GM12878 (cell line): ENCODE results near the gene FMOD. TPM values are rescaled to one million over a fixed set of nuclear protein-coding genes. Genes with fewer than 3 reads are reported as not detected.

Experiments
- ATAC-seq: fragments of 200-7000 bp; cut with Tn5 transposase; 3 replicates; pipeline ENCODE4 v1.9.1; 2020; ENCODE audit warnings: mild to moderate bottlenecking, moderate library complexity
- BruUV-seq: library from RNA; stranded (reverse); fragments of 400-500 nt; replicated peaks from 2 replicates; lab custom pipeline; 2021; lab: Mats Ljungman, UMichigan
- CTCF ChIA-PET: fragments of 300-600 bp; sonication (Branson Sonifier 250); formaldehyde crosslinking; extraction: SDS; loops from one replicate; lab custom pipeline; 2021; ENCODE audit warnings: inconsistent platforms; lab: Yijun Ruan, JAX
- POLR2A ChIA-PET: fragments of 350-600 bp; formaldehyde crosslinking; extraction: SDS; loops from one replicate; lab custom pipeline; 2021; ENCODE audit warnings: inconsistent platforms; lab: Charles Lee
- RAD21 ChIA-PET: fragments of 300-600 bp; sonication (Branson Sonifier 250); formaldehyde crosslinking; loops from one replicate; lab custom pipeline; 2023; ENCODE audit warnings: antibody characterized with exemption; ENCODE audit not compliant: unreplicated experiment; lab: Charles Lee
- SMC1A ChIA-PET: fragments of 300-600 bp; sonication (Branson Sonifier 250); formaldehyde crosslinking; loops from one replicate; lab custom pipeline; 2023; ENCODE audit not compliant: unreplicated experiment, uncharacterized antibody; lab: Charles Lee
- DNase-seq: peaks from one replicate; pipeline ENCODE4 v3.0.0-alpha.2; 2011; ENCODE audit warnings: low read depth, low spot score
- FAIRE-seq: peaks from 3 replicates; lab custom pipeline; 2011; peaks lifted over from hg19 to GRCh38; lab: Jason Lieb, UNC
- H2AFZ ChIP-seq: 2 replicates; pipeline ENCODE4 v1.6.0; 2011; ENCODE audit warnings: low read depth, low read length, control low read depth; ENCODE audit not compliant: control insufficient read depth
- H3K27ac ChIP-seq: 2 replicates; pipeline ENCODE4 v1.5.1; 2011; ENCODE audit warnings: control low read depth; ENCODE audit not compliant: control insufficient read depth, insufficient read depth
- H3K27me3 ChIP-seq, 2 experiments: replicated peaks in 1 of 2; 2 replicates each; pipeline versions ENCODE4 v1.6.0 to v1.6.1; 2011; ENCODE audit warnings: low read length in 1 of 2; ENCODE audit not compliant: control insufficient read depth in 2 of 2, insufficient read depth in 2 of 2
- H3K36me3 ChIP-seq, 2 experiments: 2 replicates each; pipeline ENCODE4 v1.5.1; 2011; ENCODE audit warnings: low read length in 1 of 2; ENCODE audit not compliant: control insufficient read depth in 2 of 2, insufficient read depth in 2 of 2
- H3K4me1 ChIP-seq: 2 replicates; pipeline ENCODE4 v1.6.1; 2011; ENCODE audit warnings: mild to moderate bottlenecking, low read length, moderate library complexity, mixed read lengths; ENCODE audit not compliant: control insufficient read depth, insufficient read depth
- H3K4me2 ChIP-seq: 2 replicates; pipeline ENCODE4 v1.6.0; 2011; ENCODE audit warnings: control low read depth; ENCODE audit not compliant: control insufficient read depth, insufficient read depth
- H3K4me3 ChIP-seq: fragments of 200-600 bp; sonication (generic); 2 replicates; pipeline ENCODE4 v1.5.1; 2016
- H3K79me2 ChIP-seq: 2 replicates; pipeline ENCODE4 v1.6.0; 2011; ENCODE audit warnings: low read length; ENCODE audit not compliant: control insufficient read depth, insufficient read depth
- H3K9ac ChIP-seq: 2 replicates; pipeline ENCODE4 v1.8.0; 2011; ENCODE audit warnings: low read length, control low read depth, mixed read lengths; ENCODE audit not compliant: control insufficient read depth, insufficient read depth
- H3K9me3 ChIP-seq: replicated peaks from 3 replicates; pipeline ENCODE4 v1.5.1; 2011; ENCODE audit warnings: mild to moderate bottlenecking, low read length; ENCODE audit not compliant: control insufficient read depth, insufficient read depth
- H4K20me1 ChIP-seq: 2 replicates; pipeline ENCODE4 v1.6.0; 2011; ENCODE audit not compliant: control insufficient read depth, insufficient read depth
- BCL11A ChIP-seq: IDR thresholded peaks from 2 replicates; pipeline ENCODE4 v1.6.1; 2011; ENCODE audit warnings: low read depth, low read length
- BRCA1 ChIP-seq: IDR thresholded peaks from 2 replicates; pipeline ENCODE4 v1.6.1; 2011; ENCODE audit warnings: low read depth, low read length, improper control_type of control experiment
- CHD1 ChIP-seq: IDR thresholded peaks from 2 replicates; pipeline ENCODE4 v1.6.1; 2012; ENCODE audit warnings: low read depth, low read length, improper control_type of control experiment
- CREM ChIP-seq: IDR thresholded peaks from 2 replicates; pipeline ENCODE4 v1.6.1; 2014; ENCODE audit warnings: antibody characterized with exemption, low read depth
- EED ChIP-seq: sonication (generic); IDR thresholded peaks from 2 replicates; pipeline ENCODE4 v1.6.1; 2016; ENCODE audit warnings: antibody characterized with exemption, low read depth
- FOXM1 ChIP-seq: IDR thresholded peaks from 2 replicates; pipeline ENCODE4 v1.6.1; 2012; ENCODE audit warnings: low read depth, mild to moderate bottlenecking, inconsistent platforms, low read length, moderate library complexity
- HSF1 ChIP-seq: fragments of 150-350 bp; IDR thresholded peaks from 2 replicates; pipeline ENCODE4 v1.6.1; 2014; ENCODE audit warnings: mild to moderate bottlenecking, low read depth, low read length
- IKZF2 ChIP-seq, 2 experiments: fragments of 450-650 bp; IDR thresholded peaks; 2 replicates each; pipeline ENCODE4 v1.6.1; 2017; ENCODE audit warnings: mild to moderate bottlenecking in 2 of 2, moderate library complexity in 2 of 2
- NFXL1 ChIP-seq: fragments of 450-650 bp; IDR thresholded peaks from 2 replicates; pipeline ENCODE4 v1.6.1; 2017; ENCODE audit warnings: antibody characterized with exemption, mild to moderate bottlenecking, borderline replicate concordance
- WGBS: methylation state at CpG from one replicate; pipeline ENCODE4 v1.1.6; 2016; ENCODE audit warnings: low lambda C conversion rate; ENCODE audit not compliant: insufficient replicate concordance, insufficient coverage; ENCODE audit errors: missing lambda C conversion rate; 5-methylcytosine and 5-hydroxymethylcytosine counted together
- in situ Hi-C: fragments of 300-500 bp; cut with MboI; formaldehyde crosslinking; loops from 9 replicates; pipeline ENCODE4 v1.14.3; 2018; ENCODE audit warnings: mixed read lengths
- intact Hi-C: fragments of 100-400 bp; cut with micrococcal nuclease; formaldehyde crosslinking; loops from one replicate; pipeline ENCODE4 v1.14.2; 2022; ENCODE audit not compliant: unreplicated experiment
- polyA plus RNA-seq, 11 experiments: library from polyadenylated mRNA; depleted of rRNA in 4 of 11; unstranded in 6 of 11; stranded (reverse) in 5 of 11; fragments of >200 nt; fragmentation: Nextera tagmentation in 4 of 11; fragmentation: Illumina TruSeq in 1 of 11; extraction: Ambion mirVana in 4 of 11; extraction: Trizol in 1 of 11; gene quantifications; 1 replicate in 1 of 11; 2 replicates in 10 of 11; pipeline versions ENCODE4 v1.2.1 to v1.2.3, GENCODE V29; 2011 to 2016; ENCODE audit warnings: inconsistent platforms in 2 of 11, missing spikeins in 2 of 11, low read depth in 1 of 11
- total RNA-seq, 4 experiments: library from RNA; depleted of rRNA in 3 of 4; stranded (reverse); fragments of >200 nt in 3 of 4; fragmentation: Illumina TruSeq in 1 of 4; extraction: Trizol in 1 of 4; gene quantifications; 2 replicates each; pipeline versions ENCODE4 v1.2.1 to v1.2.3, GENCODE V29; 2013 to 2021
- TF ChIP-seq, protein P1 (sequence below): IDR thresholded peaks from 2 replicates; pipeline ENCODE4 v1.6.1; 2011; ENCODE audit warnings: borderline replicate concordance, low read depth, mild to moderate bottlenecking, moderate library complexity, mixed read lengths, low read length; ENCODE audit not compliant: insufficient read depth; ENCODE audit errors: extremely low read length

The FMOD gene
- total and polyA plus RNA-seq, 10 of the 15 experiments (the other 5 are each of a cell fraction or from before 2014, with no cell fraction given): 0.03 to 0.26 (median 0.11) TPM; not detected in 7

DNA sequence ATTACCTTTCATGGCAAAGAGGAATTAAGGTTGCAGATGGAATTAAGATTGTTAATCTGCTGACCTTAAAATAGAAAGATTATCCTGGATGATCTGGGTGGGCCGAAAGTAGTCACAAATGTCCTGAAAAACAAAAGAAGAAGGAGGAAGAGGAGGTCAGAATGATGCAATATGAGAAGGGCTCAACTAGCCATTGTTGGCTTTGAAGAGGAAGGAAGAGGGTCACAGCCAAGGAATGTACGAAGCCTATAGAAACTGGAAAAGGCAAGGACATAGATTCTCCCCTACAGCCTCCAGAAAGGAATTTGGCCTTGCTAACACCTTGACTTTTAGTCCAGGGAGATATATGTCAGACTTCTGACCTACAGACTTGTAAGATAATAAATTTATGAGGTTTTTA lies 39.4 kb upstream of the FMOD start:
- ChIA-PET POLR2A (no interaction called here), SMC1A (interaction anchor here (1.1 to 2.0 kb wide), 2 partner anchors 10 to 60 kb away, joined by 3 to 9 read pairs; no protein-coding TSS in a partner anchor)
- intact Hi-C loops: no loop called here
- no peaks in the 10 kb centered on the region for H3K27me3 ChIP-seq
- H3K4me2 ChIP-seq: no peak overlapping the region
- H3K9me3 ChIP-seq: no peaks in the 10 kb centered on the region; the same call in 1 of the 3 replicates
- DNase-seq: no peak
- H2AFZ ChIP-seq: no peak overlapping the region
- no TSS peak for BruUV-seq
- H3K36me3 ChIP-seq: no peaks in the 10 kb centered on the region
- WGBS: 17% methylated on average over 2 of the region's 2 CpGs
- TF ChIP-seq CHD1 (no peak), FOXM1 (no peak), HSF1 (no peak)
- TF ChIP-seq, all 136 proteins: peak for 0
- CTCF ChIA-PET: no interaction called here
- no peaks in the 10 kb centered on the region for H3K4me1 ChIP-seq
- RAD21 ChIA-PET: no interaction called here
- FAIRE-seq: no peak
- no peak for ATAC-seq
- no peaks in the 10 kb centered on the region for H4K20me1 ChIP-seq
- in situ Hi-C loops: no loop called here
- no peak overlapping the region for H3K4me3 ChIP-seq
- H3K79me2 ChIP-seq: no peaks in the 10 kb centered on the region
- no peak overlapping the region for H3K9ac ChIP-seq
- no peak overlapping the region for H3K27ac ChIP-seq

GRCh38 chr1:203388683-203389082 lies 37.8 kb upstream of the FMOD start:
- SMC1A ChIA-PET: interaction anchor here (0.8 to 1.9 kb wide), 5 partner anchors 21 to 53 kb away, joined by 3 to 5 read pairs (median 4); no protein-coding TSS in a partner anchor
- 30% methylated on average over 3 of the region's 3 CpGs for WGBS
- ATAC-seq: no peak
- TF ChIP-seq BRCA1 (no peak), CREM (no peak), EED (no peak), NFXL1 (no peak), IKZF2 (IDR thresholded peaks at IDR 0.05) (no peak), BCL11A (no peak)
- TF ChIP-seq, protein P1, sequence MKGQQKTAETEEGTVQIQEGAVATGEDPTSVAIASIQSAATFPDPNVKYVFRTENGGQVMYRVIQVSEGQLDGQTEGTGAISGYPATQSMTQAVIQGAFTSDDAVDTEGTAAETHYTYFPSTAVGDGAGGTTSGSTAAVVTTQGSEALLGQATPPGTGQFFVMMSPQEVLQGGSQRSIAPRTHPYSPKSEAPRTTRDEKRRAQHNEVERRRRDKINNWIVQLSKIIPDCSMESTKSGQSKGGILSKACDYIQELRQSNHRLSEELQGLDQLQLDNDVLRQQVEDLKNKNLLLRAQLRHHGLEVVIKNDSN: no peak
- H3K27me3 ChIP-seq: no peaks in the 10 kb centered on the region
- H3K36me3 ChIP-seq: no peaks in the 10 kb centered on the region
- H3K9ac ChIP-seq: no peak overlapping the region
- CTCF ChIA-PET: interaction anchor here (1.2 kb wide), 2 partner anchors 9 to 23 kb away, joined by 3 read pairs; no protein-coding TSS in a partner anchor
- RAD21 ChIA-PET: interaction anchor here (1.3 kb wide), 1 partner anchor 37 kb away, joined by 3 read pairs; no protein-coding TSS in a partner anchor
- POLR2A ChIA-PET: no interaction called here
- no peaks in the 10 kb centered on the region for H4K20me1 ChIP-seq
- H3K4me3 ChIP-seq: no peak overlapping the region
- H3K27ac ChIP-seq: no peak overlapping the region
- no peak for DNase-seq
- H3K4me2 ChIP-seq: no peak overlapping the region
- no peaks in the 10 kb centered on the region for H3K79me2 ChIP-seq
- no peak for FAIRE-seq
- no peak overlapping the region for H2AFZ ChIP-seq
- no TSS peak for BruUV-seq
- no peaks in the 10 kb centered on the region; the same call in 1 of the 3 replicates for H3K9me3 ChIP-seq
- H3K4me1 ChIP-seq: no peaks in the 10 kb centered on the region
- in situ Hi-C loops: no loop called here
- intact Hi-C loops: no loop called here
